ENCODE results near the gene ZDHHC3. TPM values are rescaled to one million over a fixed set of nuclear protein-coding genes. Genes with fewer than 3 reads are reported as not detected.

Gene ZDHHC3
- total and polyA plus RNA-seq, 12 donors = 30.1 to 148 (median 95.8) TPM

DNA sequence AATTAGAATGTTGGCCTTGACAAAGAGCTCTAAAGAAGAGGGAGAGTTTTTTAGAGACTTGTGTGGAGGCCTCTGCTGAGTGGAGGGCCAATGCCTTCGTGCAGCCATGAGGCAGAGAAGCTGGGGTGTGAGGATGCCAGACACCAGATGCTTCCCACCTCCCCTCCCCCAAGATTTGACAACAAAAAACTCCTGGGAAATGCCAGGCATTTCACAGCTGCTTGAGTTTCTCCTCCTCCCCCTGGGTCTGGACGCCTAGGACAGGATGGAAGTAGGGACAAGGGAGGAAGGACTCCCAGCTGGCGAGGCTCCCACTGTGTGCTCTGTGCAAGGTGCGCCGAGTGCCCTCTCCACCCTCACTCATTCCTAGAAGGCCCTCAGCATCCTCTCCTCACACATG, 81.5 kb downstream of the ZDHHC3 start:
- H3K27ac ChIP-seq = no peak overlapping the region
- H3K36me3 ChIP-seq (replicated peaks in 1 of 2) = no peaks in the 10 kb centered on the region
- peaks cover 6% of the 10 kb centered on the region for H3K27me3 ChIP-seq
- H3K9me3 ChIP-seq (replicated peaks in 1 of 3) = no peaks in the 10 kb centered on the region
- WGBS, 4 donors = 47 to 68% (median 64%) methylated on average over 5 of the region's 5 CpGs
- no peaks in the 10 kb centered on the region for H3K4me1 ChIP-seq (replicated peaks in 1 of 2)
- intact Hi-C loops (cut with DNase I) = no loop called here
- DNase-seq = no peak
- no peak overlapping the region for H3K4me3 ChIP-seq
- TF ChIP-seq, protein P1, sequence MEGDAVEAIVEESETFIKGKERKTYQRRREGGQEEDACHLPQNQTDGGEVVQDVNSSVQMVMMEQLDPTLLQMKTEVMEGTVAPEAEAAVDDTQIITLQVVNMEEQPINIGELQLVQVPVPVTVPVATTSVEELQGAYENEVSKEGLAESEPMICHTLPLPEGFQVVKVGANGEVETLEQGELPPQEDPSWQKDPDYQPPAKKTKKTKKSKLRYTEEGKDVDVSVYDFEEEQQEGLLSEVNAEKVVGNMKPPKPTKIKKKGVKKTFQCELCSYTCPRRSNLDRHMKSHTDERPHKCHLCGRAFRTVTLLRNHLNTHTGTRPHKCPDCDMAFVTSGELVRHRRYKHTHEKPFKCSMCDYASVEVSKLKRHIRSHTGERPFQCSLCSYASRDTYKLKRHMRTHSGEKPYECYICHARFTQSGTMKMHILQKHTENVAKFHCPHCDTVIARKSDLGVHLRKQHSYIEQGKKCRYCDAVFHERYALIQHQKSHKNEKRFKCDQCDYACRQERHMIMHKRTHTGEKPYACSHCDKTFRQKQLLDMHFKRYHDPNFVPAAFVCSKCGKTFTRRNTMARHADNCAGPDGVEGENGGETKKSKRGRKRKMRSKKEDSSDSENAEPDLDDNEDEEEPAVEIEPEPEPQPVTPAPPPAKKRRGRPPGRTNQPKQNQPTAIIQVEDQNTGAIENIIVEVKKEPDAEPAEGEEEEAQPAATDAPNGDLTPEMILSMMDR (IDR thresholded peaks at IDR 0.05) = no peak
- TF ChIP-seq POLR2A (IDR thresholded peaks at IDR 0.05) = no peak

DNA sequence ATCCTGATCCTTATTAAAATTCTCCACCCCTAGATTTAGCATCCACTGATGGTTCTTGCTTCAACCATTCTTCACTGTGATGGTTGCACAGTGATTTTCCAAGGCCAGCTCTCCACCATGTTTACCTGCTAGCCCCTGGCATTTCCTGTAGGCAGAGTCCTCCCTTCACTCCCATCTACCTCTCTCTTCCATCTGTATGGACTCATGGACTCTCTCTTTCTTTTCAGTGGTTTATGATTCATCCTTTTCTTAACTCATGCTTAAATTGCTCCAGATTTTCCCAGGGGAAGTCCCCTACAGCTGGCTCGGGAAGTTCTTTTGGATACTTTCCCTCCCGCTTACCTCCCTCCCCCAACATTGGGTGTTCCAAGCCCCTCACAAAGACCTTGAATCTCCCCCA, 82.9 kb downstream of the ZDHHC3 start:
- WGBS, 4 donors = 50 to 60% (median 57%) methylated on average over 2 of the region's 2 CpGs
- H3K27me3 ChIP-seq = no peaks in the 10 kb centered on the region
- TF ChIP-seq, protein P1 (IDR thresholded peaks at IDR 0.05) = no peak
- TF ChIP-seq POLR2A (IDR thresholded peaks at IDR 0.05) = no peak
- H3K9me3 ChIP-seq (replicated peaks in 1 of 3) = no peaks in the 10 kb centered on the region
- H3K4me3 ChIP-seq = no peak overlapping the region
- intact Hi-C loops (cut with DNase I) = no loop called here
- H3K4me1 ChIP-seq (replicated peaks in 1 of 2) = no peaks in the 10 kb centered on the region
- H3K36me3 ChIP-seq (replicated peaks in 1 of 2) = no peaks in the 10 kb centered on the region
- no peak overlapping the region for H3K27ac ChIP-seq
- no peak for DNase-seq

DNA sequence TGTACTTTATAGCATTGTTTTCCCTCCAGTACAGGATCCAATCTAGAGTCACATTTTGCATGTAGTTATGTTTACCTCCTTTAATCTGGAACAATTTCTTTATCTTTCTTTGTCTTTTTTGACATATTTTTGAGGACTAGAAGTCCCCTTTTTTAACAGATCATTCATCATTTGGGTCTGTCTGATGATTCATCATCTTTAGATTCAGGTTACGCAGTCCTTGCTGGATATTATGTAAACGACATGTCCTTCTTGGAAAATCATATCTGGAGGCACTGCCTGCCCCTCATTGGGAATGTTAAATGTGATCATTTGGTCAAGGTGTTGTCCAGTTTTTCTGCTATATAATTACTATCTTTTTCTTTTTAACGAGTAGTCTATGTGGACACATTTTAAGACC, 83.3 kb downstream of the ZDHHC3 start:
- H3K27ac ChIP-seq = no peak overlapping the region
- no peak for TF ChIP-seq POLR2A (IDR thresholded peaks at IDR 0.05)
- TF ChIP-seq, protein P1 (IDR thresholded peaks at IDR 0.05) = no peak
- intact Hi-C loops (cut with DNase I) = no loop called here
- DNase-seq = no peak
- H3K4me1 ChIP-seq (replicated peaks in 1 of 2) = no peaks in the 10 kb centered on the region
- H3K27me3 ChIP-seq = no peaks in the 10 kb centered on the region
- no peaks in the 10 kb centered on the region for H3K36me3 ChIP-seq (replicated peaks in 1 of 2)
- WGBS, 4 donors = 68 to 78% (median 74%) methylated on average over 3 of the region's 3 CpGs
- no peaks in the 10 kb centered on the region for H3K9me3 ChIP-seq (replicated peaks in 1 of 3)
- H3K4me3 ChIP-seq = no peak overlapping the region

DNA sequence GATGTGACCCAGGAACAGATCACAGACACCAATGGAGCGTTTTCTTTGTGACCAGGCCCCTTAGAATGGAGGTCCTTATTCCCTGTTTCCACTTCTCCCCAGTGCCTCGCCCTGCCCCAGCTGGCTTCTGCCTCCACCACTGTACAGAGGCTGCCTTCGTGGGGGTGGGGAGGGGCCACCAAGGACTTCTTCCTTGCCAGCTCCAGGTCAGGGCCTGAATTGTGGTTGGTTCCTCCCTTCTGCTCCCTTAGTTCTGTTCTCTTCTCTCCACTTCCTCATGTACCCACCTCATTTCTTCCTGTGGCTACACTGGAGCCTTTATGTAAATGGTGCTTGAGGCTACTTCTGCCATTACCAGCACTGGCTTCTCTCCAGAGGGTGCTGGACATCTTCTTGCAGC, 85.1 kb downstream of the ZDHHC3 start:
- Histone ChIP-seq H3K36me3 (replicated peaks in 1 of 2) (no peaks in the 10 kb centered on the region), H3K27ac (no peak overlapping the region), H3K9me3 (replicated peaks in 1 of 3) (no peaks in the 10 kb centered on the region), H3K4me1 (replicated peaks in 1 of 2) (no peaks in the 10 kb centered on the region), H3K27me3 (no peaks in the 10 kb centered on the region), H3K4me3 (no peak overlapping the region)
- 54 to 74% (median 71%) methylated on average over 3 of the region's 3 CpGs for WGBS, 4 donors
- intact Hi-C loops (cut with DNase I) = no loop called here
- DNase-seq = no peak
- TF ChIP-seq, protein P1 (IDR thresholded peaks at IDR 0.05) = no peak
- TF ChIP-seq POLR2A (IDR thresholded peaks at IDR 0.05) = no peak

Data from adrenal gland (tissue), 12 donors.